Calu3 (cell line): Measurements from ENCODE around the gene GATAD2B. TPM values are rescaled to one million over a fixed set of nuclear protein-coding genes. Genes with fewer than 3 reads are reported as not detected.
A peak's percentile ranks its signal among the peaks of the same experiment; 100 is the strongest.

Source experiments
- BruUV-seq: library from RNA; stranded (reverse); fragments of 400-500 nt; replicated peaks from 2 replicates; lab custom pipeline; 2021; lab: Mats Ljungman, UMichigan
- CTCF ChIA-PET: fragments of 300-600 bp; sonication (Branson Sonifier 250); formaldehyde crosslinking; loops from one replicate; lab custom pipeline; 2022; ENCODE audit warnings: antibody characterized with exemption; lab: Charles Lee
- DNase-seq: peaks from one replicate; pipeline ENCODE4 v3.0.0; 2022
- H3K27ac Mint-ChIP-seq: one replicate; pipeline ENCODE4 v1.8.0; 2022; ENCODE audit warnings: mixed read lengths; ENCODE audit not compliant: unreplicated experiment
- H3K27me3 Mint-ChIP-seq: one replicate; pipeline ENCODE4 v1.8.0; 2022; ENCODE audit warnings: mixed read lengths; ENCODE audit not compliant: unreplicated experiment
- H3K36me3 Mint-ChIP-seq: one replicate; pipeline ENCODE4 v1.8.0; 2022; ENCODE audit warnings: mild to moderate bottlenecking, moderate library complexity, mixed read lengths; ENCODE audit not compliant: insufficient read depth, unreplicated experiment
- H3K4me1 Mint-ChIP-seq: one replicate; pipeline ENCODE4 v1.8.0; 2022; ENCODE audit warnings: mild to moderate bottlenecking, low read depth, mixed read lengths; ENCODE audit not compliant: unreplicated experiment
- H3K4me3 Mint-ChIP-seq: one replicate; pipeline ENCODE4 v1.8.0; 2022; ENCODE audit warnings: mild to moderate bottlenecking, low read depth, moderate library complexity, mixed read lengths; ENCODE audit not compliant: unreplicated experiment
- H3K9me3 Mint-ChIP-seq: one replicate; pipeline ENCODE4 v1.8.0; 2022; ENCODE audit warnings: low read depth, mixed read lengths; ENCODE audit not compliant: unreplicated experiment
- intact Hi-C: fragments of 100-400 bp; cut with micrococcal nuclease; formaldehyde crosslinking; loops from one replicate; pipeline ENCODE4 v1.10.0; 2022; ENCODE audit not compliant: unreplicated experiment
- total RNA-seq: library from RNA; stranded (reverse); gene quantifications from 2 replicates; pipeline ENCODE4 v1.2.3, GENCODE V29; 2022
- TF ChIP-seq, protein P1 (sequence below): fragments of 200-600 bp; IDR thresholded peaks from one replicate; pipeline ENCODE4 v1.8.0; 2022; ENCODE audit warnings: antibody characterized with exemption; ENCODE audit not compliant: unreplicated experiment

The GATAD2B gene
- total RNA-seq, 1 experiment from 2014 or later: 62.5 TPM

- Mint-ChIP-seq H3K9me3 (no peaks in the 10 kb centered on the region), H3K4me3 (peak within 1 kb of the TSS; percentile 86), H3K4me1 (peaks cover 17% of the 10 kb centered on the region), H3K27me3 (no peaks in the 10 kb centered on the region), H3K27ac (peak within 1 kb of the TSS; percentile 59), H3K36me3 (peaks cover 41% of the 10 kb centered on the region)
- no TSS peak for BruUV-seq
- CTCF ChIA-PET: interaction anchor here (0.6 to 1.9 kb wide), 15 partner anchors 11 to 159 kb away, joined by 3 to 9 read pairs (median 3); partner anchors contain the start of genes CREB3L4, CRTC2, RAB13 and SLC39A1
- DNase-seq: peak; percentile 92
- TF ChIP-seq, protein P1, sequence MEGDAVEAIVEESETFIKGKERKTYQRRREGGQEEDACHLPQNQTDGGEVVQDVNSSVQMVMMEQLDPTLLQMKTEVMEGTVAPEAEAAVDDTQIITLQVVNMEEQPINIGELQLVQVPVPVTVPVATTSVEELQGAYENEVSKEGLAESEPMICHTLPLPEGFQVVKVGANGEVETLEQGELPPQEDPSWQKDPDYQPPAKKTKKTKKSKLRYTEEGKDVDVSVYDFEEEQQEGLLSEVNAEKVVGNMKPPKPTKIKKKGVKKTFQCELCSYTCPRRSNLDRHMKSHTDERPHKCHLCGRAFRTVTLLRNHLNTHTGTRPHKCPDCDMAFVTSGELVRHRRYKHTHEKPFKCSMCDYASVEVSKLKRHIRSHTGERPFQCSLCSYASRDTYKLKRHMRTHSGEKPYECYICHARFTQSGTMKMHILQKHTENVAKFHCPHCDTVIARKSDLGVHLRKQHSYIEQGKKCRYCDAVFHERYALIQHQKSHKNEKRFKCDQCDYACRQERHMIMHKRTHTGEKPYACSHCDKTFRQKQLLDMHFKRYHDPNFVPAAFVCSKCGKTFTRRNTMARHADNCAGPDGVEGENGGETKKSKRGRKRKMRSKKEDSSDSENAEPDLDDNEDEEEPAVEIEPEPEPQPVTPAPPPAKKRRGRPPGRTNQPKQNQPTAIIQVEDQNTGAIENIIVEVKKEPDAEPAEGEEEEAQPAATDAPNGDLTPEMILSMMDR: peak; percentile 93
- intact Hi-C loops: no loop called here
These were observed 24.0 kb upstream of the GATAD2B start, which contains the start of gene DENND4B for GRCh38 chr1:153946622-153947241. DENND4B (minus strand) TSS chr1:153946718; CDS start chr1:153944374, 2,344 bp downstream.

GRCh38 chr1:153945795-153946621, 23.2 kb upstream of the GATAD2B start:
- H3K9me3 Mint-ChIP-seq: no peaks in the 10 kb centered on the region
- TF ChIP-seq, protein P1: no peak
- no peaks in the 10 kb centered on the region for H3K27me3 Mint-ChIP-seq
- CTCF ChIA-PET: interaction anchor here (0.7 to 1.9 kb wide), 14 partner anchors 12 to 160 kb away, joined by 3 to 9 read pairs (median 3); partner anchors contain the start of genes CREB3L4, CRTC2, RAB13 and SLC39A1
- H3K4me1 Mint-ChIP-seq: peaks cover 17% of the 10 kb centered on the region
- BruUV-seq: no TSS peak
- intact Hi-C loops: loop anchor here (1.0 kb wide), 1 partner anchor 40 kb away; the partner anchor contains the start of gene RAB13
- peak overlapping the region; percentile 86 for H3K4me3 Mint-ChIP-seq
- DNase-seq: peak; percentile 68
- H3K36me3 Mint-ChIP-seq: peaks cover 47% of the 10 kb centered on the region
- peak overlapping the region; percentile 59 for H3K27ac Mint-ChIP-seq

GRCh38 chr1:153945131-153945794, 22.5 kb upstream of the GATAD2B start:
- peak; percentile 35 for DNase-seq
- Mint-ChIP-seq H3K4me1 (peaks cover 17% of the 10 kb centered on the region), H3K27me3 (no peaks in the 10 kb centered on the region), H3K27ac (peak overlapping the region; percentile 59), H3K4me3 (peak overlapping the region; percentile 86), H3K9me3 (no peaks in the 10 kb centered on the region), H3K36me3 (peaks cover 50% of the 10 kb centered on the region)
- TF ChIP-seq, protein P1: no peak
- BruUV-seq: no TSS peak
- intact Hi-C loops: loop anchor here (1.0 kb wide), 1 partner anchor 41 kb away; the partner anchor contains the start of gene RAB13
- CTCF ChIA-PET: interaction anchor here (1.0 to 1.9 kb wide), 5 partner anchors 14 to 124 kb away, joined by 3 to 9 read pairs (median 4); partner anchors contain the start of genes GATAD2B and SLC39A1

- peaks cover 50% of the 10 kb centered on the region for H3K36me3 Mint-ChIP-seq
- BruUV-seq: TSS peak; percentile 15
These were observed 22.0 kb upstream of the GATAD2B start for GRCh38 chr1:153944827-153945117.

More at GRCh38 chr1:153944827-153945117, 22.0 kb upstream of the GATAD2B start:
- Mint-ChIP-seq H3K27ac (peak overlapping the region; percentile 18), H3K9me3 (no peaks in the 10 kb centered on the region), H3K4me1 (peaks cover 17% of the 10 kb centered on the region), H3K4me3 (peak overlapping the region; percentile 86), H3K27me3 (no peaks in the 10 kb centered on the region)
- TF ChIP-seq, protein P1: no peak
- no peak for DNase-seq
- CTCF ChIA-PET: interaction anchor here (1.2 kb wide), 1 partner anchor 22 kb away, joined by 3 read pairs; the partner anchor contains the start of gene GATAD2B
- intact Hi-C loops: loop anchor here (1.0 kb wide), 1 partner anchor 42 kb away; the partner anchor contains the start of gene RAB13
